Measurements from ENCODE around the gene TRPM2.

The TRPM2 gene

DNA sequence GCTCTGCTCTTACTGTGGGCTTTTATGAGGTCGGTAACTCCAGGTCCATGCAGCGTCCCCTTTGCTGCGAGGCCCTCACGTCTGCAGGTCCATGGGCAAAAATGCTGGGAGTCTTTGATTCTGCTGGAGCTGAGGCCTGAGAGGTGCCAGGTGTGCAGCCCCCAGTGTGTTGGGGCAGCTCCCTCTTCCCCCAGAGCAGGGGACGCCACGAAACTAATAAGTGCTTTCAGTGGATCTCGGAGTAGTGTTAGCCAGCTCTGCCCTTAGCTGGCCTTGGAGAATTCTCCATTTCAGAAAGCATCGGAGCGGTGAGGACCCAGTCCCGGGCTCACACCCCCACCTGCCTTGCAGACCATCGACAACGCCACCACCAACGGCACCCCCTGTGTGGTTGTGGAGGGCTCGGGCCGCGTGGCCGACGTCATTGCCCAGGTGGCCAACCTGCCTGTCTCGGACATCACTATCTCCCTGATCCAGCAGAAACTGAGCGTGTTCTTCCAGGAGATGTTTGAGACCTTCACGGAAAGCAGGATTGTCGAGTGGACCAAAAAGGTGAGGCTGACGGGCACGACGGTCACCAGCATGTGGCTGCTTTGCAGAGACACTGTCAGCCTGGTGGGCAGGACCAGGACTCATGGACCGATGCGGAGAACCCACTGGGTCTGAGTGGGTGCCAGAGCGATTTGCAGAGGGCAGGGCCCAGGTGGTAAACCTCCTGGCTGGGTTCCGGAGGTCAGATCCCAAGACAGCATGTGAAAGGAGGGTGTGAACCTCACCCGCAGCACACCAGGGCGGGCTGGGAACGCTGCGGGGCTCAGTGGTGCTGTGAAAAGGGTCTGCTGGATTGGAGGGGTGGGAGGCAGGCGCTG lies 25.5 kb downstream of the TRPM2 start:
- H3K27ac ChIP-seq: no peak overlapping the region
- no peak for TF ChIP-seq ZFX (IDR thresholded peaks at IDR 0.05)
- TF ChIP-seq, protein P1, sequence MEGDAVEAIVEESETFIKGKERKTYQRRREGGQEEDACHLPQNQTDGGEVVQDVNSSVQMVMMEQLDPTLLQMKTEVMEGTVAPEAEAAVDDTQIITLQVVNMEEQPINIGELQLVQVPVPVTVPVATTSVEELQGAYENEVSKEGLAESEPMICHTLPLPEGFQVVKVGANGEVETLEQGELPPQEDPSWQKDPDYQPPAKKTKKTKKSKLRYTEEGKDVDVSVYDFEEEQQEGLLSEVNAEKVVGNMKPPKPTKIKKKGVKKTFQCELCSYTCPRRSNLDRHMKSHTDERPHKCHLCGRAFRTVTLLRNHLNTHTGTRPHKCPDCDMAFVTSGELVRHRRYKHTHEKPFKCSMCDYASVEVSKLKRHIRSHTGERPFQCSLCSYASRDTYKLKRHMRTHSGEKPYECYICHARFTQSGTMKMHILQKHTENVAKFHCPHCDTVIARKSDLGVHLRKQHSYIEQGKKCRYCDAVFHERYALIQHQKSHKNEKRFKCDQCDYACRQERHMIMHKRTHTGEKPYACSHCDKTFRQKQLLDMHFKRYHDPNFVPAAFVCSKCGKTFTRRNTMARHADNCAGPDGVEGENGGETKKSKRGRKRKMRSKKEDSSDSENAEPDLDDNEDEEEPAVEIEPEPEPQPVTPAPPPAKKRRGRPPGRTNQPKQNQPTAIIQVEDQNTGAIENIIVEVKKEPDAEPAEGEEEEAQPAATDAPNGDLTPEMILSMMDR (conservative IDR thresholded peaks at IDR 0.05): no peak

DNA sequence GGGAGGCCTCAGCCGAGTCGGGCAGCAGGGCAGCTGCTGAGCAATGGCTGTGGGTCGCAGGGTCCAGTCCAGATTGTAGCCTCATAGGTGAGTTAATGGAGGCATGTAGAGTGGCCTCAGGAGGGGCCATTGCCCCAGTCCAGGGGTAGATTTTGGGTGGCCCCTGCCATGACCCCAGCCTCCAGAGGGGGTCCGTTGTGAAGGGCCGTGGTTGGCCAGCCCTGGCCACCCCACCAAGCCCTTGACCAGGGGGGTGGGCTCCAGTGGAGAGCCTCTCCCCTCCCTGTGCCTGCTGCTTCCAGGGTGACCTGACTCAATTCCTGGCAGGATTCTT lies 26.1 kb downstream of the TRPM2 start:
- TF ChIP-seq ZFX (IDR thresholded peaks at IDR 0.05): no peak
- TF ChIP-seq, protein P1 (conservative IDR thresholded peaks at IDR 0.05): no peak
- H3K27ac ChIP-seq: no peak overlapping the region

DNA sequence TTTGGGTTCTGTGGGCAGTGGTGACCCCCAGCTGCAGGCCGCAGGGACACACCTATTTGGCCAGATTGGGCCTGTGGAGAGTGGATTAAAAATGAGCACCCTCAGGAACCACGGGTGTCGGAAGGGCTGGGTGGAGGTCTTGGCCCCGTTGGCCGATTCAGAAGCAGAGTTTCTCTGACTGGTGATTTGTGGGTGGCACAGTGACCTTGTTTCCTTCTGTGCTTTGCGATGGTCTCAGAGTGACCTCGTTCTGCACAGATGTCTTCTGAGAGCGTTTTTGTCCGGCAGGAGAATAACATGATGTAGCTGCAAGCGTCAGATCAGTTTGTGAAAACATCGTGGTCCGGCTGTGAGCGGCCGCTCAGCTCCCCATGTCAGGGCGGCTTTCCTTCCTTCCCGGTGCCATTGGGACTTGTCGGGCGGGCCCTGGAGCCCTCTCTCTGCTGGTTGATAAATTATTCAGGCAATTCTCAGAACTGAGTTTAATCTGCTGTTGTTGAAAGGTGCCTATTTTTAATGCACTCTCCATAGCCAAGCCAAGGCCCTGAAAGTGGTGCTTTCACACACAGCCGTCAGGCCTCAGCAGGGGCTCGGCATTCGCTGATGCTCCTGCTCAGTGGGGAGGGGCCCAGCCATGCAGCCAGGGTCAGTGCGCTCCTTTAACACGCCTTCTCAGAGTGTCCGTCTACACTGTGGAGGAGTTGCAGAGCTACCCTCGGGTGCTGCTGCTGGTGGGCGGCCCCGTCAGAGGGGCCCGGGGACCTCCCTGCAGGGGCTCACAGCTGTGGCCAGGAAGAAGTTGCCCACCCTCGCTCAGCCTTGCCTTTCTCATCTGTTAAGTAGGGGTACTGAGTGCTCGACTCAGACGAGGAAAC lies 26.8 kb downstream of the TRPM2 start:
- TF ChIP-seq, protein P1 (conservative IDR thresholded peaks at IDR 0.05): no peak
- no peak for TF ChIP-seq ZFX (IDR thresholded peaks at IDR 0.05)
- no peak overlapping the region for H3K27ac ChIP-seq

DNA sequence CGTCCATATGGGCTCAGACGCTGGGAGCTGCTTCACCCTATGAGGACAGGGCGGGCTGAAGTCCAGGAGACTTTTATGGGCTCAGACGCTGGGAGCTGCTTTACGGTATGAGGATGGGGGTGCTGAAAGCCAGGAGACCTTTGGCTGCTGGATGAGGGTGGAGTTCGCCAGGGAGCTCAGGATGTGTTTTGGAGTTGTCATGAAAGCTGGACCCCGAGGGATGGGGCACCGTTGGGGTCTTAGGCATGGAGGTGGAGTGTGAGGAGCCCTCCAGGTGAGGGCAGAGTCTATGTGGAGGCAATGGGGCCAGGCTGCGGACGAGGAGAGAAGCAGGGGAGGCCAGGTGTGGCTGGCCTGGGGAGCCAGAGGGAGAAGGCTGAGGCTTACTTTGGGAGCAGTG lies 27.5 kb downstream of the TRPM2 start:
- H3K27ac ChIP-seq: no peak overlapping the region
- no peak for TF ChIP-seq ZFX (IDR thresholded peaks at IDR 0.05)
- TF ChIP-seq, protein P1 (conservative IDR thresholded peaks at IDR 0.05): no peak

DNA sequence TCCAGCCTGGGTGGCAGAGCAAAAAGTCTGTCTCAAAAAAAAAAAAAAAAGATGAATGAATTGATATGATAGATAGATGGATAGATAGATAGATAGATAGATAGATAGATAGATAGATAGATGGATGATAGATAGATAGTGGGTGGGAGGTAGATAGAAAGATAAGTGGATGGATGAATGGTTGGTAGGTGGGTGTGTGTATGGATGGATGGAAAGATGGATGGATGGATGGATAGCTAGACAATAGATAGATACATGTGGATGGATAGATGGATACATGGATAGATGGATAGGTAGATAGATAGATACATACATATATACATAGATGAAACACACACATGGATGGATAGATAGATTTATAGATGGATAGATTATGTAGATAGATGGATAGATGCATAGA lies 28.5 kb downstream of the TRPM2 start:
- TF ChIP-seq ZFX (IDR thresholded peaks at IDR 0.05): no peak
- TF ChIP-seq, protein P1 (conservative IDR thresholded peaks at IDR 0.05): no peak
- H3K27ac ChIP-seq: no peak overlapping the region

DNA sequence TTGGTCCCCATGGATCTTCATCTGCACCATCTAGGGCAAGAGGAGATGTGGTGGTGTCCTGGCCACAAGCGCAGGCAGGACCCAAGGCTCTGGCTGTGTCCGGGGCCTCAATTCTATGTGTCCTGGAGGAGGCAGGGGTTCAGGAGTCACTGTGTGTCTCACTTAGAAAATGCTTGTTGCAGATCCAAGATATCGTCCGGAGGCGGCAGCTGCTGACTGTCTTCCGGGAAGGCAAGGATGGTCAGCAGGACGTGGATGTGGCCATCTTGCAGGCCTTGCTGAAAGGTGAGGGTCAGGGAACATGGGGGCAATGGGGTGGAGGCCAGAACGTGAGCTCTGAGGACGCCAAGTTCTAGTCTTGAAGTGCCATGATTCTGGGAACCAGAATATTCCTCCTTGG lies 29.1 kb downstream of the TRPM2 start:
- TF ChIP-seq, protein P1 (conservative IDR thresholded peaks at IDR 0.05): no peak
- TF ChIP-seq ZFX (IDR thresholded peaks at IDR 0.05): no peak
- H3K27ac ChIP-seq: no peak overlapping the region

DNA sequence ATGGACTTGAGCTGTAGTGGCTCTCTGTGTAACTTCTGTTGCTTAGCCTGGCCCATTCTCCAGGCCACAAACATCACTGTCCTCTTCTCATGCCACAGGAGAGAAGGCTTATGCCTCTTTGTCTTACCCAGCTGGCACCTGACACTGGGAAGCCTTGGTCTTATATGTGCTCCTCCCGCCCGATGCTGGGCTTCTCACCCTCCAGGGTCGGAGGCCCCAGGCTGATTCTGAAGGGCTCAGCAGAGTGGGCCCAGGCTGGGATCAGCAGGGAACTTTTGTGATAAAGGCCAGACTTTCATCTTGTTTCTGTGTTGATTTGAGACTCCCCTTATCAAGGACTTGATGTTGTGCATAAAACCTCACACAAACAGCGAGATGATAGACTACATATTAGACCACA lies 29.8 kb downstream of the TRPM2 start:
- no peak overlapping the region for H3K27ac ChIP-seq
- TF ChIP-seq, protein P1 (conservative IDR thresholded peaks at IDR 0.05): no peak
- TF ChIP-seq ZFX (IDR thresholded peaks at IDR 0.05): no peak

Data from C4-2B (cell line).